ENCODE measurements around the gene SPRING1. TPM values are rescaled to one million over a fixed set of nuclear protein-coding genes. Genes with fewer than 3 reads are reported as not detected.
"Not testable (repeated sequence)": the region's sequence is repeated elsewhere in the genome, so short reads cannot be mapped to it uniquely, and the experiment has no call there.

SPRING1 gene
- total RNA-seq, 1 donor, result 9.1 TPM

GRCh38 chr12:116759783-116760621 is 22.1 kb upstream of the SPRING1 start:
- Histone ChIP-seq H3K4me3 (ENCODE audit: low read length) (no peak overlapping the region), H3K27me3 (ENCODE audit: insufficient read depth, low read length) (no peaks in the 10 kb centered on the region)

GRCh38 chr12:116754783-116755182 is 16.9 kb upstream of the SPRING1 start:
- H3K27me3 ChIP-seq (ENCODE audit: insufficient read depth, low read length); H3K4me3 ChIP-seq (ENCODE audit: low read length); H3K4me1 ChIP-seq (ENCODE audit: insufficient read depth, low read length): not testable (repeated sequence)

More at GRCh38 chr12:116759783-116760621, 22.1 kb upstream of the SPRING1 start:
- no peaks in the 10 kb centered on the region for H3K9me3 ChIP-seq (ENCODE audit: low read depth, low read length)
- H3K4me1 ChIP-seq (ENCODE audit: insufficient read depth, low read length), result no peaks in the 10 kb centered on the region

GRCh38 chr12:116754097-116754496 is 16.2 kb upstream of the SPRING1 start:
- not testable (repeated sequence) for H3K4me3 ChIP-seq (ENCODE audit: low read length); H3K27me3 ChIP-seq (ENCODE audit: insufficient read depth, low read length)

More at GRCh38 chr12:116754783-116755182, 16.9 kb upstream of the SPRING1 start:
- H3K9me3 ChIP-seq (ENCODE audit: low read depth, low read length), result not testable (repeated sequence)

GRCh38 chr12:116750298-116750697 is 12.4 kb upstream of the SPRING1 start:
- no peaks in the 10 kb centered on the region for H3K4me1 ChIP-seq (ENCODE audit: insufficient read depth, low read length)
- H3K27me3 ChIP-seq (ENCODE audit: insufficient read depth, low read length), result no peaks in the 10 kb centered on the region
- H3K9me3 ChIP-seq (ENCODE audit: low read depth, low read length), result no peaks in the 10 kb centered on the region
- H3K4me3 ChIP-seq (ENCODE audit: low read length), result no peak overlapping the region

More at GRCh38 chr12:116754097-116754496, 16.2 kb upstream of the SPRING1 start:
- H3K4me1 ChIP-seq (ENCODE audit: insufficient read depth, low read length); H3K9me3 ChIP-seq (ENCODE audit: low read depth, low read length): not testable (repeated sequence)

- Histone ChIP-seq H3K4me3 (ENCODE audit: low read length) (no peak overlapping the region), H3K9me3 (ENCODE audit: low read depth, low read length) (no peaks in the 10 kb centered on the region), H3K4me1 (ENCODE audit: insufficient read depth, low read length) (no peaks in the 10 kb centered on the region), H3K27me3 (ENCODE audit: insufficient read depth, low read length) (no peaks in the 10 kb centered on the region)
Observed at GRCh38 chr12:116749884-116750283, 12.0 kb upstream of the SPRING1 start.

GRCh38 chr12:116745554-116745953 is 7.7 kb upstream of the SPRING1 start:
- Histone ChIP-seq H3K27me3 (ENCODE audit: insufficient read depth, low read length) (no peaks in the 10 kb centered on the region), H3K9me3 (ENCODE audit: low read depth, low read length) (no peaks in the 10 kb centered on the region), H3K4me1 (ENCODE audit: insufficient read depth, low read length) (no peaks in the 10 kb centered on the region), H3K4me3 (ENCODE audit: low read length) (no peak overlapping the region)

GRCh38 chr12:116744766-116745165 is 6.9 kb upstream of the SPRING1 start:
- no peak overlapping the region for H3K4me3 ChIP-seq (ENCODE audit: low read length)
- H3K27me3 ChIP-seq (ENCODE audit: insufficient read depth, low read length), result no peaks in the 10 kb centered on the region
- H3K4me1 ChIP-seq (ENCODE audit: insufficient read depth, low read length), result no peaks in the 10 kb centered on the region
- H3K9me3 ChIP-seq (ENCODE audit: low read depth, low read length), result no peaks in the 10 kb centered on the region

- not testable (repeated sequence) for H3K4me1 ChIP-seq (ENCODE audit: insufficient read depth, low read length); H3K9me3 ChIP-seq (ENCODE audit: low read depth, low read length); H3K27me3 ChIP-seq (ENCODE audit: insufficient read depth, low read length); H3K4me3 ChIP-seq (ENCODE audit: low read length)
Observed at GRCh38 chr12:116742787-116743186, 4.9 kb upstream of the SPRING1 start.

- Histone ChIP-seq H3K4me1 (ENCODE audit: insufficient read depth, low read length) (peaks cover 24% of the 10 kb centered on the region), H3K9me3 (ENCODE audit: low read depth, low read length) (no peaks in the 10 kb centered on the region), H3K27me3 (ENCODE audit: insufficient read depth, low read length) (no peaks in the 10 kb centered on the region), H3K4me3 (ENCODE audit: low read length) (no peak overlapping the region)
Observed at GRCh38 chr12:116739381-116739887, 1.6 kb upstream of the SPRING1 start.

- H3K4me3 ChIP-seq (ENCODE audit: low read length), result peak overlapping the region; percentile 82
- H3K4me1 ChIP-seq (ENCODE audit: insufficient read depth, low read length), result peaks cover 24% of the 10 kb centered on the region
- no peaks in the 10 kb centered on the region for H3K27me3 ChIP-seq (ENCODE audit: insufficient read depth, low read length)
- H3K9me3 ChIP-seq (ENCODE audit: low read depth, low read length), result no peaks in the 10 kb centered on the region
Observed at GRCh38 chr12:116736962-116737773, 701 bp downstream of the SPRING1 start.

- Histone ChIP-seq H3K4me3 (ENCODE audit: low read length) (no peak overlapping the region), H3K4me1 (ENCODE audit: insufficient read depth, low read length) (peaks cover 24% of the 10 kb centered on the region), H3K27me3 (ENCODE audit: insufficient read depth, low read length) (no peaks in the 10 kb centered on the region), H3K9me3 (ENCODE audit: low read depth, low read length) (no peaks in the 10 kb centered on the region)
Observed at GRCh38 chr12:116735951-116736599, 1.8 kb downstream of the SPRING1 start.

GRCh38 chr12:116735084-116735483 is 2.8 kb downstream of the SPRING1 start:
- Histone ChIP-seq H3K4me1 (ENCODE audit: insufficient read depth, low read length) (peaks cover 24% of the 10 kb centered on the region), H3K27me3 (ENCODE audit: insufficient read depth, low read length) (no peaks in the 10 kb centered on the region)

GRCh38 chr12:116734156-116734768 is 3.6 kb downstream of the SPRING1 start:
- no peak overlapping the region for H3K4me3 ChIP-seq (ENCODE audit: low read length)
- H3K27me3 ChIP-seq (ENCODE audit: insufficient read depth, low read length), result no peaks in the 10 kb centered on the region
- H3K9me3 ChIP-seq (ENCODE audit: low read depth, low read length), result no peaks in the 10 kb centered on the region
- H3K4me1 ChIP-seq (ENCODE audit: insufficient read depth, low read length), result peaks cover 24% of the 10 kb centered on the region

More at GRCh38 chr12:116735084-116735483, 2.8 kb downstream of the SPRING1 start:
- Histone ChIP-seq H3K9me3 (ENCODE audit: low read depth, low read length) (no peaks in the 10 kb centered on the region), H3K4me3 (ENCODE audit: low read length) (no peak overlapping the region)

- Histone ChIP-seq H3K9me3 (ENCODE audit: low read depth, low read length) (no peaks in the 10 kb centered on the region), H3K27me3 (ENCODE audit: insufficient read depth, low read length) (no peaks in the 10 kb centered on the region), H3K4me1 (ENCODE audit: insufficient read depth, low read length) (peaks cover 9% of the 10 kb centered on the region), H3K4me3 (ENCODE audit: low read length) (no peak overlapping the region)
Observed at GRCh38 chr12:116731801-116732200, 6.1 kb downstream of the SPRING1 start.
